Neuronal stem cell (in vitro differentiated cells): Measurements from ENCODE around the gene HES2.
A peak's percentile ranks its signal among the peaks of the same experiment; 100 is the strongest.

Experiments used
- DNase-seq: peaks from one replicate; pipeline ENCODE4 v3.0.0-alpha.2; 2013; ENCODE audit warnings: low spot score
- H2AFZ ChIP-seq: one replicate; pipeline ENCODE4 v1.6.1; 2013; ENCODE audit warnings: mild to moderate bottlenecking, low read length, inconsistent platforms
- H2AK5ac ChIP-seq: 2 replicates; pipeline ENCODE4 v1.6.1; 2013; ENCODE audit warnings: low read depth, mild to moderate bottlenecking, inconsistent platforms, low read length, moderate library complexity, mixed read lengths
- H2BK120ac ChIP-seq: 2 replicates; pipeline ENCODE4 v1.6.1; 2013; ENCODE audit warnings: low read depth, mild to moderate bottlenecking, inconsistent platforms, low read length, moderate library complexity, mixed read lengths
- H2BK12ac ChIP-seq: one replicate; pipeline ENCODE4 v1.6.1; 2013; ENCODE audit warnings: low read length, inconsistent platforms
- H2BK15ac ChIP-seq: 2 replicates; pipeline ENCODE4 v1.6.1; 2013; ENCODE audit warnings: mild to moderate bottlenecking, low read length, inconsistent platforms, mixed read lengths
- H2BK5ac ChIP-seq: one replicate; pipeline ENCODE4 v1.6.1; 2013; ENCODE audit warnings: inconsistent platforms, mild to moderate bottlenecking, low read length, moderate library complexity
- H3K14ac ChIP-seq: one replicate; pipeline ENCODE4 v1.6.1; 2013; ENCODE audit warnings: low read length, inconsistent platforms
- H3K18ac ChIP-seq: 2 replicates; pipeline ENCODE4 v1.6.1; 2013; ENCODE audit warnings: low read length, inconsistent platforms
- H3K23ac ChIP-seq: 2 replicates; pipeline ENCODE4 v1.6.1; 2013; ENCODE audit warnings: low read depth, mild to moderate bottlenecking, mixed read lengths, low read length, inconsistent platforms; ENCODE audit not compliant: poor library complexity
- H3K27ac ChIP-seq: replicated peaks from 3 replicates; pipeline ENCODE4 v1.5.1; 2013; ENCODE audit warnings: low read length, inconsistent platforms
- H3K27me3 ChIP-seq, 3 experiments: 2 replicates each; pipeline ENCODE4 v1.6.1; 2013; ENCODE audit warnings: low read length in 3 of 3, mild to moderate bottlenecking in 2 of 3, inconsistent platforms in 1 of 3, low read depth in 1 of 3, mixed read lengths in 1 of 3, moderate library complexity in 1 of 3; ENCODE audit not compliant: control insufficient read depth in 3 of 3, insufficient read depth in 3 of 3
- H3K36me3 ChIP-seq, 2 donors: replicated peaks in 1 of 2; 2 replicates each; pipeline ENCODE4 v1.6.1; 2013; ENCODE audit warnings: low read length in 2 of 2; ENCODE audit not compliant: control insufficient read depth in 2 of 2, insufficient read depth in 2 of 2
- H3K4ac ChIP-seq: 2 replicates; pipeline ENCODE4 v1.6.1; 2013; ENCODE audit warnings: inconsistent platforms, mild to moderate bottlenecking, low read length, moderate library complexity
- H3K4me1 ChIP-seq, 2 donors: 1 replicate in 1 of 2; 2 replicates in 1 of 2; pipeline ENCODE4 v1.6.1; 2013; ENCODE audit warnings: low read length in 2 of 2, low read depth in 1 of 2; ENCODE audit not compliant: control insufficient read depth in 2 of 2, insufficient read depth in 1 of 2
- H3K4me2 ChIP-seq: one replicate; pipeline ENCODE4 v1.6.1; 2013; ENCODE audit warnings: mild to moderate bottlenecking, low read length, inconsistent platforms; ENCODE audit not compliant: insufficient read depth, poor library complexity, severe bottlenecking
- H3K4me3 ChIP-seq, 2 donors: 2 replicates each; pipeline ENCODE4 v1.5.1; 2013; ENCODE audit warnings: low read length in 2 of 2, mild to moderate bottlenecking in 2 of 2, inconsistent platforms in 1 of 2, moderate library complexity in 1 of 2
- H3K79me1 ChIP-seq: one replicate; pipeline ENCODE4 v1.6.1; 2013; ENCODE audit warnings: low read depth, mild to moderate bottlenecking, inconsistent platforms, low read length, moderate library complexity
- H3K9ac ChIP-seq: one replicate; pipeline ENCODE4 v1.6.1; 2013; ENCODE audit warnings: mild to moderate bottlenecking, low read depth, low read length, inconsistent platforms; ENCODE audit not compliant: poor library complexity
- H3K9me3 ChIP-seq, 2 donors: replicated peaks in 1 of 2; 2 replicates each; pipeline versions ENCODE3 to v1.6.1; 2013; ENCODE audit warnings: low read length in 2 of 2, mild to moderate bottlenecking in 2 of 2, inconsistent platforms in 1 of 2, low read depth in 1 of 2, mixed read lengths in 1 of 2, moderate library complexity in 1 of 2; ENCODE audit not compliant: control insufficient read depth in 2 of 2, insufficient read depth in 1 of 2
- H4K8ac ChIP-seq: one replicate; pipeline ENCODE4 v1.6.1; 2013; ENCODE audit warnings: low read depth, mild to moderate bottlenecking, inconsistent platforms, low read length, moderate library complexity
- H4K91ac ChIP-seq: one replicate; pipeline ENCODE4 v1.6.1; 2013; ENCODE audit warnings: low read length, low read depth, mild to moderate bottlenecking, inconsistent platforms; ENCODE audit not compliant: poor library complexity
- WGBS, 2 donors: extraction: QIAGEN DNeasy Blood & Tissue Kit; methylation state at CpG; one replicate each; pipeline ENCODE4 v1.1.7; 2013; ENCODE audit warnings: missing lambda C conversion rate in 2 of 2, mixed read lengths in 1 of 2; ENCODE audit not compliant: insufficient read length in 2 of 2, insufficient replicate concordance in 1 of 2; ENCODE audit errors: extremely low coverage in 2 of 2; 5-methylcytosine and 5-hydroxymethylcytosine counted together

HES2 gene

DNA sequence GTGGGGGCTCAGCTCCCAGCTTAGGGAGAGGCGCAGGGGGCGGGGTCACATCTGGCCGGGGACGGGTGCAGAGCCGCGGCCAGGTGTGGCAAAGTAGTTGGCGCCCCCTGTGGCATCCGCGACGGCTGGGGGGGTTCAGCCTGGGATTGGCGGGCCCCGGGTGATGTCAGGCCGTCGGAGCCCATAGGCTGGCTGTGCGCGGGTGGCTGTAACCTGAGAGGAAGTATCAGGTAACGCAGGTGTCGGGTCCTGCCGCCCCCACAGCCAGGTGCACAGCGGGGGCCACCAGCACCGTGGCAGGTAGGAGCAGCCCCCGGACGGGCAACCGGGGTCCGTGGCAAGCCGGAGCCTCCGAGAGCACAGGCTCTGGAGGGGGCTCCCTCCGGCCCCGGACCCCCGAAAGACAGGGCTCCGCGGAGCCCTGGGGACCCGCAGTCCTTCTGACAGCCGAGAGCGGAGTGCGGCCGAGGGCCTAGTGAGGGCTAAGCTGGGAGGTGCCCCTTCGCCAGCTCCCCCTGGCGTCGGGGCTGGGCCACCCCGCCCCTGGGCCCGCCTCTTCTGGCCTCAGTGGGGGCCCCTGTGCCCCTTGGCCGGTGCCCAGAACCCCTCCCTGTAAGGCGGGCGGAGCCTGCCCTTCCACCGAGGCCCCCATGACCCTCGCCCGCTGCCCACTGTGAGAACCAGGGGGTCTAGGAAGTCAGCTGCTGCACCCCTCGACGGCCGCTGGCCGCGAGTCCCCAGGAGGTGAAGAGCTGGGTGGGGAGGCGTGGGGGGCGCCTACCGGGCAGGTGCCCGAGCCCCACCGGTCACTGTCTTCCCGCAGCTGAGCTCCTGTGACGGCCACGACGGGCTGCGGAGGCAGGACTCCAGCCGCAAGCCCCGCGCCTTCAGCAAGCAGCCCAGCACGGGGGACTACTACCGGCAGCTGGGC, 28.4 kb upstream of the HES2 start:
- Histone ChIP-seq H4K8ac (peak overlapping the region; percentile 17), H2BK120ac (no peak overlapping the region), H3K27ac (no peak overlapping the region), H3K4me3 (peak overlapping the region; percentile 42 to 59), H2BK5ac (peak overlapping the region; percentile 24), H3K18ac (peak overlapping the region; percentile 95), H3K36me3 (no peaks in the 10 kb centered on the region), H2AK5ac (peak overlapping the region; percentile 13), H3K4ac (no peak overlapping the region), H3K9me3 (no peaks in the 10 kb centered on the region), H3K79me1 (no peaks in the 10 kb centered on the region), H3K4me2 (peak overlapping the region; percentile 73), H2AFZ (peak overlapping the region; percentile 96), H3K14ac (peak overlapping the region; percentile 38), H3K4me1 (peaks cover 14 to 33% of the 10 kb centered on the region in 2 donors), H4K91ac (no peak overlapping the region), H3K23ac (peak overlapping the region; percentile 89), H3K27me3 (peaks cover 0 to 64% (median 15%) of the 10 kb centered on the region in 3 experiments), H3K9ac (peak overlapping the region; percentile 44), H2BK12ac (peak overlapping the region; percentile 58), H2BK15ac (peak overlapping the region; percentile 89)
- WGBS, 2 donors = no CpG with 5 or more reads among the region's 68 CpGs
- no peak for DNase-seq

GRCh38 chr1:6447016-6447817, 27.5 kb upstream of the HES2 start:
- WGBS, 2 donors = no CpG with 5 or more reads among the region's 67 CpGs
- peak overlapping the region; percentile 42 to 60 for H3K4me3 ChIP-seq

GRCh38 chr1:6446665-6447015, 26.9 kb upstream of the HES2 start:
- no peak overlapping the region for H2BK120ac ChIP-seq
- no peak for DNase-seq
- peak overlapping the region; percentile 96 for H2AFZ ChIP-seq
- peak overlapping the region; percentile 38 for H4K91ac ChIP-seq
- H3K4ac ChIP-seq = no peak overlapping the region
- H3K27me3 ChIP-seq = peaks cover 0 to 69% (median 15%) of the 10 kb centered on the region in 3 experiments
- peak overlapping the region; percentile 87 for H2BK15ac ChIP-seq
- H3K9ac ChIP-seq = peak overlapping the region; percentile 72
- no peak overlapping the region for H3K14ac ChIP-seq
- peak overlapping the region; percentile 26 for H2BK5ac ChIP-seq
- no peaks in the 10 kb centered on the region for H3K9me3 ChIP-seq
- peak overlapping the region; percentile 98 for H3K18ac ChIP-seq
- H3K23ac ChIP-seq = peak overlapping the region; percentile 94
- no peaks in the 10 kb centered on the region for H3K36me3 ChIP-seq
- H3K4me3 ChIP-seq = peak overlapping the region; percentile 42 to 60
- H3K4me1 ChIP-seq = peaks cover 13 to 33% of the 10 kb centered on the region in 2 donors
- no CpG with 5 or more reads among the region's 4 CpGs for WGBS, 2 donors
- no peak overlapping the region for H2BK12ac ChIP-seq
- no peak overlapping the region for H3K27ac ChIP-seq
- H3K79me1 ChIP-seq = no peaks in the 10 kb centered on the region
- peak overlapping the region; percentile 98 for H2AK5ac ChIP-seq
- H4K8ac ChIP-seq = no peak overlapping the region
- H3K4me2 ChIP-seq = peak overlapping the region; percentile 73

More at GRCh38 chr1:6447016-6447817, 27.5 kb upstream of the HES2 start:
- Histone ChIP-seq H3K36me3 (no peaks in the 10 kb centered on the region), H3K18ac (peak overlapping the region; percentile 98), H2BK5ac (peak overlapping the region; percentile 26), H4K8ac (no peak overlapping the region), H3K9me3 (no peaks in the 10 kb centered on the region), H2AFZ (peak overlapping the region; percentile 96), H3K4me1 (peaks cover 14 to 33% of the 10 kb centered on the region in 2 donors), H3K4me2 (peak overlapping the region; percentile 73), H3K79me1 (no peaks in the 10 kb centered on the region), H3K27me3 (peaks cover 0 to 64% (median 15%) of the 10 kb centered on the region in 3 experiments), H2BK15ac (peak overlapping the region; percentile 89), H3K9ac (peak overlapping the region; percentile 72), H2BK120ac (no peak overlapping the region), H3K4ac (no peak overlapping the region), H4K91ac (peak overlapping the region; percentile 38), H2BK12ac (no peak overlapping the region), H3K27ac (no peak overlapping the region), H3K23ac (peak overlapping the region; percentile 94), H3K14ac (no peak overlapping the region), H2AK5ac (peak overlapping the region; percentile 98)
- peak; percentile 72 for DNase-seq
